ENCODE data around the gene HSD17B12. TPM values are rescaled to one million over a fixed set of nuclear protein-coding genes. Genes with fewer than 3 reads are reported as not detected.
A peak's percentile ranks its signal among the peaks of the same experiment; 100 is the strongest.

HSD17B12 gene
- polyA plus RNA-seq, 2 donors = 33.2 to 46.7 TPM

DNA sequence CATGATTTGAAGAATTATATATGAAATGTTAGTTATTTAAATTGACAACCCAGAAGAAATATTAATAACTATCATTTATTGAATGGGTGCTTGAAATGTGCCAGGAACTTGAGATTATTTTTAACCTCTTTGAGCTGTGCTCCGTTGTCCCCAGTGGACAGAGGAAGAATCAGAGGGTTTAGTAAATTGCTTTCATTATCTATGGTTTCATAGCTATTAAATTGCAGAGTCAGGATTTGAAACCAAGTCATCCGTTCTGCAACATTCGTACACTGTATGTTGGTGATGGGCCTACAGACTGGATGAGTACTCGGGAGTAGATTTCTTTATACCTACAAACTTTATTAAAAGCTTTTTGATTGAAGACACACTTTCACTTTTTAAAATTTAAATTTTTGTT lies 4.9 kb downstream of the HSD17B12 start:
- 84 to 86% methylated on average over 4 of the region's 4 CpGs for WGBS, 2 donors
- no peak overlapping the region for H3K4me3 ChIP-seq (ENCODE audit: low read depth in 1 of 2, low read length in 2 of 2)
- H3K27ac ChIP-seq (ENCODE audit: low read depth in 2 of 2, low read length in 1 of 2) = no peak overlapping the region
- no peaks in the 10 kb centered on the region for H3K36me3 ChIP-seq (ENCODE audit: control insufficient read depth in 2 of 2, insufficient read depth in 2 of 2, low read length in 1 of 2)
- no peaks in the 10 kb centered on the region for H3K27me3 ChIP-seq (ENCODE audit: control insufficient read depth in 1 of 2, insufficient read depth in 2 of 2, low read length in 2 of 2)
- no peaks in the 10 kb centered on the region for H3K4me1 ChIP-seq (ENCODE audit: control insufficient read depth in 2 of 2, insufficient read depth in 2 of 2, low read length in 1 of 2)
- no peaks in the 10 kb centered on the region for H3K9me3 ChIP-seq (ENCODE audit: control insufficient read depth in 2 of 2, insufficient read depth in 1 of 2, low read depth in 1 of 2, low read length in 1 of 2)

DNA sequence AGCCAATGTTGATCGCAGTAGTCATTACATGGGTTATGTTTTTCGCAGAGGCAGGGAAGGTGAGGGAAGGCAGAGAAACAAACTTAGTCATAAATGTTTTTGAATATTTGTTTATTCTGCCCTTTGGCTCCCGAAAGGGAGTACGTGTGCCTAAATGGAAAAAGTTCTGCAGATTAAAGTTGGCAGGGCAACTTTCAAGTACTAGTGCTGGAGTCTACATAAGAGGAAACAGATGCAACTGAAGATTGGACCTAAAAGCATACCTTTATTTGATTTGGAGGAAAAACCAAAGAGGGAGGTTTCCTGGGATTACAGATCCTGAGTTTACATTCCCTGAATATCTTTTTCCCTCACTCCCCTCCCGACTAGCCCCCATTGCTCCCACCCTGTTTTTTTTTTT lies 5.7 kb downstream of the HSD17B12 start:
- H3K4me1 ChIP-seq (ENCODE audit: control insufficient read depth in 2 of 2, insufficient read depth in 2 of 2, low read length in 1 of 2) = no peaks in the 10 kb centered on the region
- H3K4me3 ChIP-seq (ENCODE audit: low read depth in 1 of 2, low read length in 2 of 2) = no peak overlapping the region
- no peaks in the 10 kb centered on the region for H3K9me3 ChIP-seq (ENCODE audit: control insufficient read depth in 2 of 2, insufficient read depth in 1 of 2, low read depth in 1 of 2, low read length in 1 of 2)
- H3K36me3 ChIP-seq (ENCODE audit: control insufficient read depth in 2 of 2, insufficient read depth in 2 of 2, low read length in 1 of 2) = no peaks in the 10 kb centered on the region
- no peaks in the 10 kb centered on the region for H3K27me3 ChIP-seq (ENCODE audit: control insufficient read depth in 1 of 2, insufficient read depth in 2 of 2, low read length in 2 of 2)
- WGBS, 2 donors = 81 to 84% methylated on average over 5 of the region's 5 CpGs
- H3K27ac ChIP-seq (ENCODE audit: low read depth in 2 of 2, low read length in 1 of 2) = no peak overlapping the region

DNA sequence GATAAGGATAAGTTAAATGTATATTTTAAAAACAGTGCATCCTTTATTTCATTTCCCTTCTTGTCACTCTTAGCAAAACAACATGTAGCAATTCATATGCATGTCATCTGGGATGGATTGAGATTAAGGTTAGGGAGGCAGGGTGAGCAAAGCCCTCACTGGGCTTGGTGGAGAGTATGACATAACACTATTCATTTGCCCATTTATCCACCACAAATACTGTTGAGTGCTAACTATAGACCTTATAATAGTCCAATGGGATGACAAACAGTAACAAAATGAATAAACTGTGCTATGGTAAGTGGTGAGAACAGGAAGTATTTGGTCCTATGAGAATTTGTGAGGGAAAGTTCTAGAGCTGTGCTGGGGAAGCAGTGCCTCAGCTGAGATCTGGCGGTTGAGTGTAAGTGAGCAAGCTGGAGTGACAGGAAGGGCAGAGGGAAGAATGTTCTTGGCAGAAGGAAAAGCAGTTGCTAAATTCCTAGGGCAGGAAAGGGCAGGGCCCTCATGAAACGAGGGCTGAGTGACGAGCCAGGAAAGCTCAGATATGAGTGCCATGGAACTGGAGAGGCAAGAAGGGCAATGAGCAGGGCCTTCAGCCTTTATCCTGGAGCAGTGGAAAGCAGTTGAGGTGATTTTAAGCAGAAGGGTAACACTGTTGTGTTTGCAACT lies 6.7 kb downstream of the HSD17B12 start:
- Histone ChIP-seq H3K9me3 (ENCODE audit: control insufficient read depth in 2 of 2, insufficient read depth in 1 of 2, low read depth in 1 of 2, low read length in 1 of 2) (no peaks in the 10 kb centered on the region), H3K27me3 (ENCODE audit: control insufficient read depth in 1 of 2, insufficient read depth in 2 of 2, low read length in 2 of 2) (no peaks in the 10 kb centered on the region), H3K4me1 (ENCODE audit: control insufficient read depth in 2 of 2, insufficient read depth in 2 of 2, low read length in 1 of 2) (no peaks in the 10 kb centered on the region), H3K4me3 (ENCODE audit: low read depth in 1 of 2, low read length in 2 of 2) (no peak overlapping the region), H3K27ac (ENCODE audit: low read depth in 2 of 2, low read length in 1 of 2) (peak overlapping the region in 1 of 2 donors; percentile 29), H3K36me3 (ENCODE audit: control insufficient read depth in 2 of 2, insufficient read depth in 2 of 2, low read length in 1 of 2) (peaks cover 0 to 3% of the 10 kb centered on the region in 2 donors)
- 33 to 53% methylated on average over 3 of the region's 3 CpGs for WGBS, 2 donors

DNA sequence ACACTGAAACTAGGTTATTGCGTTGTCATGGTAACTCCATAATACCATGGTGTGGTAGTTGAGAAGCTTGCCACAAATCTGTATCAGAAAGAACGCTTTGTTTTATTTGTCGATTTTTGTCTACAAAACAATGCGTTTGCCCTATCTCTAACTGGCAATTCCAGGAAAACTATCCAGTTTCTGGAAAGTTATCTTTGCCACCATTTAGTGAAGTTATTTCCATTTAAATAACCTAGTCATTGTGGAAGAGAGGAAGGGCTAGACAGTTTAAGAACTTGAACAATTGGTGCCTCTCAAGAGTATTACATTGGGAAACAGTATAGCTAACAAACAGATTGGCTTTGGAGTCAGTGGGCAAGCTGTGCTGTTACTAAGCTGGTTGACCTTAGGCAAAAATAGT lies 7.9 kb downstream of the HSD17B12 start:
- no peak overlapping the region for H3K27ac ChIP-seq (ENCODE audit: low read depth in 2 of 2, low read length in 1 of 2)
- no peaks in the 10 kb centered on the region for H3K4me1 ChIP-seq (ENCODE audit: control insufficient read depth in 2 of 2, insufficient read depth in 2 of 2, low read length in 1 of 2)
- H3K27me3 ChIP-seq (ENCODE audit: control insufficient read depth in 1 of 2, insufficient read depth in 2 of 2, low read length in 2 of 2) = no peaks in the 10 kb centered on the region
- H3K36me3 ChIP-seq (ENCODE audit: control insufficient read depth in 2 of 2, insufficient read depth in 2 of 2, low read length in 1 of 2) = peaks cover 0 to 3% of the 10 kb centered on the region in 2 donors
- H3K9me3 ChIP-seq (ENCODE audit: control insufficient read depth in 2 of 2, insufficient read depth in 1 of 2, low read depth in 1 of 2, low read length in 1 of 2) = no peaks in the 10 kb centered on the region
- H3K4me3 ChIP-seq (ENCODE audit: low read depth in 1 of 2, low read length in 2 of 2) = no peak overlapping the region
- 71 to 73% methylated on average over 4 of the region's 4 CpGs for WGBS, 2 donors

DNA sequence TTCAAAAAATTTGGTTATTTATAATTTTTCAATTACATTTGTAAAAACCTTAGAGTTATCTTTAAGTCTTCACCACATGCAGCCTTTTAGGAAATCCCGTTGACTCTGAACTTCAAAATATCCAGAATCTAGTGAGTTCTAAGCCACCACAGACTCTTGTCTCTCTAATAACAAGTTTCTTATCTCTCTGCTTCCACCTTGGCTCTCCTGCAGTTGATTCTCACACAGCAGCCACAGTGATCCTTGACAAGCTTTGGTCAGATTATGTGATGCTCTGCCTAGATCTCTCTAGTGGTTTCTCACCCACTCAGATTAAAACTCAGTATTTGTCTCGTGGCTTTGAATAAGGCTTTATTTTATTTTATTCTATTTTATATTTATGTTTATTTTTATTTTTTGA lies 8.6 kb downstream of the HSD17B12 start:
- H3K9me3 ChIP-seq (ENCODE audit: control insufficient read depth in 2 of 2, insufficient read depth in 1 of 2, low read depth in 1 of 2, low read length in 1 of 2) = no peaks in the 10 kb centered on the region
- H3K27me3 ChIP-seq (ENCODE audit: control insufficient read depth in 1 of 2, insufficient read depth in 2 of 2, low read length in 2 of 2) = no peaks in the 10 kb centered on the region
- no peak overlapping the region for H3K4me3 ChIP-seq (ENCODE audit: low read depth in 1 of 2, low read length in 2 of 2)
- H3K36me3 ChIP-seq (ENCODE audit: control insufficient read depth in 2 of 2, insufficient read depth in 2 of 2, low read length in 1 of 2) = peaks cover 0 to 3% of the 10 kb centered on the region in 2 donors
- H3K27ac ChIP-seq (ENCODE audit: low read depth in 2 of 2, low read length in 1 of 2) = no peak overlapping the region
- 84 to 86% methylated on average over 2 of the region's 2 CpGs for WGBS, 2 donors
- H3K4me1 ChIP-seq (ENCODE audit: control insufficient read depth in 2 of 2, insufficient read depth in 2 of 2, low read length in 1 of 2) = no peaks in the 10 kb centered on the region

DNA sequence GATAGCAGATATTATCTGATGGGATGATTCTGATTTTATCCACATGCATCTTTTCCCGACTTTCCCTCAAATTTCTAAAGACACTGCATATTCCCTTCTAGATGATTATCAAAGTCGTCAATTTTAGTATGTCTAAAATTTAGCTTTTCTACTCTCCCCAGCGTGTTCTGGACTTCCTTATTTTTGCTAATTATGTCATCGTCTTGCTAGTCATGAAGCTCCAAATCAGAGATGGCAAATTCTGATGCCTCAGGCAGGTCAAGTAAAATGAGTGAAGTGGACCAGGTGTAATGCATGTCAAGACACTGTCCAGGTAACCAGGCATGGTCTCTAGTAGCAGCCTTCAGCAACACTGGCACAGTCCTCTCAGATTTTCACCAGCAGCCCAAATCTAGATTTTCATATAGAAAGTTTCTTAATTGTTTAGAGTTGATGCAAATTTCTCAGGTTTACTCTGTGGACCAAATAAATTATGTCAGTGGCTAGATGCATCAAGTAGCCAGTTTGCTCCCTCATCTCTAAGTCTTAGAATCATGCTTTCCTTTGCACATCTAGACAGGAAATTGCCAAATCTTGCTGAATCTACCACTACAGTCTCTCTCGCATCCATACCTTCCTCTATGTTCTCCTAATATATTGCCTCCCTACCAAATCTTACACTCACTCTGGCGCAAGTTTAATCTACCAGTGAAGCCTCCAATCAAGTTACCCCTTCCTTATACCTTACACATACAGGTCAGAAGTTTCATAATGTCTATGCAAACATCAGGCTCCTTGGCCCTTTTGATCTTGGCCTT lies 10.6 kb downstream of the HSD17B12 start:
- peaks cover 0 to 3% of the 10 kb centered on the region in 2 donors for H3K36me3 ChIP-seq (ENCODE audit: control insufficient read depth in 2 of 2, insufficient read depth in 2 of 2, low read length in 1 of 2)
- no peaks in the 10 kb centered on the region for H3K9me3 ChIP-seq (ENCODE audit: control insufficient read depth in 2 of 2, insufficient read depth in 1 of 2, low read depth in 1 of 2, low read length in 1 of 2)
- no peak overlapping the region for H3K4me3 ChIP-seq (ENCODE audit: low read depth in 1 of 2, low read length in 2 of 2)
- no peak overlapping the region for H3K27ac ChIP-seq (ENCODE audit: low read depth in 2 of 2, low read length in 1 of 2)
- H3K27me3 ChIP-seq (ENCODE audit: control insufficient read depth in 1 of 2, insufficient read depth in 2 of 2, low read length in 2 of 2) = no peaks in the 10 kb centered on the region
- WGBS, 2 donors = 92 to 93% methylated on average over 6 of the region's 6 CpGs
- H3K4me1 ChIP-seq (ENCODE audit: control insufficient read depth in 2 of 2, insufficient read depth in 2 of 2, low read length in 1 of 2) = no peaks in the 10 kb centered on the region

DNA sequence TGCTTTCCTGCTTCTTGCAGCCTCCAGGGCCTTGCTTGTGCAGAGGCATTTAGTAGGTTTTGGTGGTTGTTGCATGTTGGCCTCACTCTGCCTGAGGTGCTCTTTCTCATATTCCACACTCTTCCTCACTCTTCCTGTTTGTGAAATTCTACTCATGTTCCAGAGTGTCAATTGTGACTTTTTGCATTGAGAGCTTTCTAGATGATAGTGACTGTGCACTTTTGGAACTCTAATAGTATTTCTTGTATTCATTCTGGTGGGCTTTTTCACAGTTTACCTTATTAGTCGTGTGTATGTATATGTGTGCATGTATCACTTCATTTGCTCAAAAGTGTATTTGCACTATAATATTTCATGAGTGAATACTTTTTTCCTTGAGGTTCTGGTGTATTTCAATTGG lies 11.3 kb downstream of the HSD17B12 start:
- Histone ChIP-seq H3K4me1 (ENCODE audit: control insufficient read depth in 2 of 2, insufficient read depth in 2 of 2, low read length in 1 of 2) (no peaks in the 10 kb centered on the region), H3K27ac (ENCODE audit: low read depth in 2 of 2, low read length in 1 of 2) (no peak overlapping the region), H3K27me3 (ENCODE audit: control insufficient read depth in 1 of 2, insufficient read depth in 2 of 2, low read length in 2 of 2) (no peaks in the 10 kb centered on the region), H3K36me3 (ENCODE audit: control insufficient read depth in 2 of 2, insufficient read depth in 2 of 2, low read length in 1 of 2) (peaks cover 0 to 3% of the 10 kb centered on the region in 2 donors), H3K4me3 (ENCODE audit: low read depth in 1 of 2, low read length in 2 of 2) (no peak overlapping the region), H3K9me3 (ENCODE audit: control insufficient read depth in 2 of 2, insufficient read depth in 1 of 2, low read depth in 1 of 2, low read length in 1 of 2) (no peaks in the 10 kb centered on the region)
- 77 to 96% methylated on average over 1 of the region's 1 CpG for WGBS, 2 donors

DNA sequence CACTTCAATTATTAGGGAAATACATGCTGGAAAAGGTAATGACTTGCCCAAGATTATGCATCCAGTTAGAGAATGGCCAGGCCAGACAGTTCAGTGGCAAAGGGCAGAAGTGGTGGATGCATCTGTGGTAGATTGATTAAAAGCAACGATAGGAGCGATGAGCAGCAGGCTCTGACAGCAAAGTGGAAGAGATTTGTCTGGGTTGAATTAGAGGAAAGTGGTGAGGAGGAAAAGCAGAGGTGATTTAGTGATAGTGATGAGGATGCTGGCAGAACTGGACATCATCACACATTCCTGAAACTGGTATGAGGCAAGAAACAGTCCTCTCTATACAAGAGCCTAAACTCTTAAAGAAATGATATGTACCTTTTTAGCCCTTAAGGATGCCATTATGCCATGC lies 12.5 kb downstream of the HSD17B12 start:
- Histone ChIP-seq H3K36me3 (ENCODE audit: control insufficient read depth in 2 of 2, insufficient read depth in 2 of 2, low read length in 1 of 2) (peaks cover 0 to 3% of the 10 kb centered on the region in 2 donors), H3K4me1 (ENCODE audit: control insufficient read depth in 2 of 2, insufficient read depth in 2 of 2, low read length in 1 of 2) (no peaks in the 10 kb centered on the region), H3K9me3 (ENCODE audit: control insufficient read depth in 2 of 2, insufficient read depth in 1 of 2, low read depth in 1 of 2, low read length in 1 of 2) (no peaks in the 10 kb centered on the region), H3K27ac (ENCODE audit: low read depth in 2 of 2, low read length in 1 of 2) (no peak overlapping the region), H3K27me3 (ENCODE audit: control insufficient read depth in 1 of 2, insufficient read depth in 2 of 2, low read length in 2 of 2) (no peaks in the 10 kb centered on the region), H3K4me3 (ENCODE audit: low read depth in 1 of 2, low read length in 2 of 2) (no peak overlapping the region)
- 91 to 94% methylated on average over 2 of the region's 2 CpGs for WGBS, 2 donors

DNA sequence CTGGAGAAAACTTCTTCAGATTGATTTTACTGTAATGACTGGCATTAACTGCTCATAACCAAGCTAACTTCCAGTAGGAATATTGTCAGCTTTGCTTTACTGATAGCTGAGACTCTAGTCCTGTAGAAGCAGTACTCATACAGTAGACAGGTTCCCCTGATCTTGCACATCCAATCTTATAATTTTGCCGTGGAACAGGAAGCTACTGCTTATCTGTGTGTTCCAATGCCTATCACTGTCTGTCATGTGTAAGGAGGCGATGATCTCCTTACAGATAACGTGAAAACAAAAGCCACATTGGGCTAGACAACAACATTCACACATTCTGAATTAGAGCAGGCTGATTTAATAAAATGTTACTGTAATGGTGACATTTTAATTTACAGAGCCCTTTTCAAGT lies 13.2 kb downstream of the HSD17B12 start:
- Histone ChIP-seq H3K27ac (ENCODE audit: low read depth in 2 of 2, low read length in 1 of 2) (no peak overlapping the region), H3K27me3 (ENCODE audit: control insufficient read depth in 1 of 2, insufficient read depth in 2 of 2, low read length in 2 of 2) (no peaks in the 10 kb centered on the region)
- 79 to 84% methylated on average over 3 of the region's 3 CpGs for WGBS, 2 donors

DNA sequence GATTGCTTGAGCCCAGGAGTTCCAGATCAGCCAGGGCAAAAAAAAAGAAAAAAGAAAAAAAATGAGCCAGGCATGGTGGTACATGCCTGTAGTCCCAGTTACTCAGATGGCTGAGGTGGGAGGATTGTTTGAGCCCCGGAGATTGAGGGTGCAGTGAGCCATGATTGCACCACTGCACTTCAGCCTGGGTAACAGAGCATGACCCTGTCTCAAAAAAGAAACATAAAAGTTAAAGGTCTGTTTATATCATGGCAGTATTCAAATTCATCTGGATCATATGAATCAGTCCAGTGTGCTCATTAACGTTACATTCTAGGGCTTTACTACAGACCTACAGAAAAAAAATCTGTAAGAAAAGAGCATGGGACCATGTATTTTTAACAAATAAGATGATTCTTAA lies 13.9 kb downstream of the HSD17B12 start:
- no peaks in the 10 kb centered on the region for H3K4me1 ChIP-seq (ENCODE audit: control insufficient read depth in 2 of 2, insufficient read depth in 2 of 2, low read length in 1 of 2)
- H3K4me3 ChIP-seq (ENCODE audit: low read depth in 1 of 2, low read length in 2 of 2) = no peak overlapping the region
- no peak overlapping the region for H3K27ac ChIP-seq (ENCODE audit: low read depth in 2 of 2, low read length in 1 of 2)
- H3K36me3 ChIP-seq (ENCODE audit: control insufficient read depth in 2 of 2, insufficient read depth in 2 of 2, low read length in 1 of 2) = peaks cover 0 to 3% of the 10 kb centered on the region in 2 donors
- no peaks in the 10 kb centered on the region for H3K9me3 ChIP-seq (ENCODE audit: control insufficient read depth in 2 of 2, insufficient read depth in 1 of 2, low read depth in 1 of 2, low read length in 1 of 2)
- 76 to 79% methylated on average over 2 of the region's 2 CpGs for WGBS, 2 donors
- H3K27me3 ChIP-seq (ENCODE audit: control insufficient read depth in 1 of 2, insufficient read depth in 2 of 2, low read length in 2 of 2) = no peaks in the 10 kb centered on the region

More for the DNA sequence above, 13.2 kb downstream of the HSD17B12 start:
- H3K36me3 ChIP-seq (ENCODE audit: control insufficient read depth in 2 of 2, insufficient read depth in 2 of 2, low read length in 1 of 2) = peaks cover 0 to 3% of the 10 kb centered on the region in 2 donors
- no peaks in the 10 kb centered on the region for H3K9me3 ChIP-seq (ENCODE audit: control insufficient read depth in 2 of 2, insufficient read depth in 1 of 2, low read depth in 1 of 2, low read length in 1 of 2)
- no peak overlapping the region for H3K4me3 ChIP-seq (ENCODE audit: low read depth in 1 of 2, low read length in 2 of 2)
- H3K4me1 ChIP-seq (ENCODE audit: control insufficient read depth in 2 of 2, insufficient read depth in 2 of 2, low read length in 1 of 2) = no peaks in the 10 kb centered on the region
